Stomach (tissue), 9 donors: ENCODE data around the gene PYROXD2. TPM values are rescaled to one million over a fixed set of nuclear protein-coding genes. Genes with fewer than 3 reads are reported as not detected.

ENCODE experiments used
- DNase-seq, 2 donors: peaks; one replicate each; pipeline versions ENCODE4 v3.0.0 to v3.0.0-alpha.2; 2013 to 2019
- H3K27ac ChIP-seq, 5 donors: fragments of 200-600 bp in 4 of 5; sonication (generic) in 4 of 5; one replicate each; pipeline ENCODE4 v1.5.1; 2013 to 2019; ENCODE audit warnings: mild to moderate bottlenecking in 1 of 5, moderate library complexity in 1 of 5
- H3K27me3 ChIP-seq, 3 donors: fragments of 200-600 bp; sonication (generic); one replicate each; pipeline ENCODE4 v1.5.1; 2017 to 2019; ENCODE audit warnings: mixed run types in 1 of 3
- H3K36me3 ChIP-seq, 4 donors: fragments of 200-600 bp; sonication (generic); 1 replicate in 3 of 4; 2 replicates in 1 of 4; pipeline ENCODE4 v1.5.1; 2016 to 2019
- H3K4me1 ChIP-seq, 4 donors: fragments of 200-600 bp; sonication (generic); one replicate each; pipeline ENCODE4 v1.5.1; 2016 to 2019
- H3K4me3 ChIP-seq, 4 donors: fragments of 200-600 bp; sonication (generic) in 3 of 4; one replicate each; pipeline ENCODE4 v1.5.1; 2016 to 2019; ENCODE audit warnings: mild to moderate bottlenecking in 1 of 4
- H3K9me3 ChIP-seq, 4 donors: fragments of 200-600 bp; sonication (generic); one replicate each; pipeline ENCODE4 v1.5.1; 2016 to 2019
- EP300 ChIP-seq: sonication (generic); formaldehyde crosslinking; IDR thresholded peaks from one replicate; pipeline ENCODE4 v1.6.1; 2017; ENCODE audit warnings: antibody characterized with exemption
- POLR2A ChIP-seq, 4 donors: fragments of 450-650 bp; IDR thresholded peaks; one replicate each; pipeline ENCODE4 v1.6.1; 2016; ENCODE audit warnings: antibody characterized with exemption in 4 of 4, control low read depth in 2 of 4, mild to moderate bottlenecking in 1 of 4, moderate library complexity in 1 of 4
- POLR2AphosphoS5 ChIP-seq, 3 donors: sonication (generic); formaldehyde crosslinking; IDR thresholded peaks; one replicate each; pipeline ENCODE4 v1.6.1; 2016; ENCODE audit warnings: antibody characterized with exemption in 3 of 3
- WGBS, 5 donors: extraction: QIAGEN DNeasy Blood & Tissue Kit in 3 of 5; methylation state at CpG; one replicate each; pipeline versions ENCODE4 v1.1.5 to v1.1.7; 2013 to 2018; 5-methylcytosine and 5-hydroxymethylcytosine counted together
- intact Hi-C: fragments of 100-400 bp; cut with DNase I; formaldehyde crosslinking; loops from one replicate; pipeline ENCODE4 v1.15.1; 2023; ENCODE audit warnings: low total_unique reads
- polyA plus RNA-seq, 3 donors: library from polyadenylated mRNA; stranded (reverse); fragments of 200-250 nt; gene quantifications; one replicate each; pipeline ENCODE4 v1.2.3, GENCODE V29; 2013
- total RNA-seq, 5 donors: library from RNA; depleted of rRNA; stranded (reverse); fragments of >200 nt; gene quantifications; one replicate each; pipeline versions ENCODE4 v1.1.0 to v1.2.3, GENCODE V29; 2014 to 2016
- TF ChIP-seq, protein P1 (sequence below), 7 experiments: fragments of 450-650 bp in 4 of 7; fragments of 200-600 bp in 3 of 7; sonication (generic) in 3 of 7; IDR thresholded peaks; one replicate each; pipeline ENCODE4 v1.5.1; 2016 to 2019; ENCODE audit warnings: antibody characterized with exemption in 7 of 7, control low read depth in 2 of 7, mild to moderate bottlenecking in 1 of 7
- donor health status: healthy with polysubstance abuse.
- donor health status: Bipolar disorder and iron deficiency.
- donor health status: healthy.

The PYROXD2 gene
- total and polyA plus RNA-seq, 8 donors = 2.4 to 33.5 (median 8.3) TPM

DNA sequence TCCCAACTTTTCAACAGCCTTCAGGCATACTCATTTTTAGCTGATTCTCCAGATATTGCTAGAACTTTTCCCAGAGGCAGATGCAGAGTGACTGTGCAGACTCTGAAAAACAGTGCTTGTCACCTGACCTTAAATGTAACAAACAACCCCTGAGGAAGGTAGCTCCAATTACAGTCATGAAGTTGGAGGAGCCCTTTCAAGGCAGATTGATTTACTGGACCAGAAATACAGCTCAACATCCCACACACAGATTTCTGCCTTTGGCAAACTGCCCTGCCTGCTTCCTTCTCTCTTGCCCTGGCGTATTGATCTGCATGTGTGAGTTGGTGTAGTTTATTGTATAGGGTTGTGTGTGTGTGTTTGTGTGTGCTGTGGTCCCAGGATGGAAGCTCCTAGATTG lies 38.5 kb downstream of the PYROXD2 start:
- 65 to 93% (median 76%) methylated on average over 1 of the region's 1 CpG for WGBS, 5 donors
- Histone ChIP-seq H3K27ac (no peak overlapping the region), H3K27me3 (no peaks in the 10 kb centered on the region), H3K36me3 (peaks cover 0 to 10% (median 0%) of the 10 kb centered on the region in 4 donors), H3K4me1 (peaks cover 0 to 11% (median 0%) of the 10 kb centered on the region in 4 donors), H3K9me3 (peaks cover 0 to 6% (median 5%) of the 10 kb centered on the region in 4 donors), H3K4me3 (no peak overlapping the region)
- no peak for TF ChIP-seq POLR2AphosphoS5 (IDR thresholded peaks at IDR 0.05)
- TF ChIP-seq, protein P1, sequence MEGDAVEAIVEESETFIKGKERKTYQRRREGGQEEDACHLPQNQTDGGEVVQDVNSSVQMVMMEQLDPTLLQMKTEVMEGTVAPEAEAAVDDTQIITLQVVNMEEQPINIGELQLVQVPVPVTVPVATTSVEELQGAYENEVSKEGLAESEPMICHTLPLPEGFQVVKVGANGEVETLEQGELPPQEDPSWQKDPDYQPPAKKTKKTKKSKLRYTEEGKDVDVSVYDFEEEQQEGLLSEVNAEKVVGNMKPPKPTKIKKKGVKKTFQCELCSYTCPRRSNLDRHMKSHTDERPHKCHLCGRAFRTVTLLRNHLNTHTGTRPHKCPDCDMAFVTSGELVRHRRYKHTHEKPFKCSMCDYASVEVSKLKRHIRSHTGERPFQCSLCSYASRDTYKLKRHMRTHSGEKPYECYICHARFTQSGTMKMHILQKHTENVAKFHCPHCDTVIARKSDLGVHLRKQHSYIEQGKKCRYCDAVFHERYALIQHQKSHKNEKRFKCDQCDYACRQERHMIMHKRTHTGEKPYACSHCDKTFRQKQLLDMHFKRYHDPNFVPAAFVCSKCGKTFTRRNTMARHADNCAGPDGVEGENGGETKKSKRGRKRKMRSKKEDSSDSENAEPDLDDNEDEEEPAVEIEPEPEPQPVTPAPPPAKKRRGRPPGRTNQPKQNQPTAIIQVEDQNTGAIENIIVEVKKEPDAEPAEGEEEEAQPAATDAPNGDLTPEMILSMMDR (IDR thresholded peaks at IDR 0.05) = no peak
- intact Hi-C loops = no loop called here
- DNase-seq = no peak

DNA sequence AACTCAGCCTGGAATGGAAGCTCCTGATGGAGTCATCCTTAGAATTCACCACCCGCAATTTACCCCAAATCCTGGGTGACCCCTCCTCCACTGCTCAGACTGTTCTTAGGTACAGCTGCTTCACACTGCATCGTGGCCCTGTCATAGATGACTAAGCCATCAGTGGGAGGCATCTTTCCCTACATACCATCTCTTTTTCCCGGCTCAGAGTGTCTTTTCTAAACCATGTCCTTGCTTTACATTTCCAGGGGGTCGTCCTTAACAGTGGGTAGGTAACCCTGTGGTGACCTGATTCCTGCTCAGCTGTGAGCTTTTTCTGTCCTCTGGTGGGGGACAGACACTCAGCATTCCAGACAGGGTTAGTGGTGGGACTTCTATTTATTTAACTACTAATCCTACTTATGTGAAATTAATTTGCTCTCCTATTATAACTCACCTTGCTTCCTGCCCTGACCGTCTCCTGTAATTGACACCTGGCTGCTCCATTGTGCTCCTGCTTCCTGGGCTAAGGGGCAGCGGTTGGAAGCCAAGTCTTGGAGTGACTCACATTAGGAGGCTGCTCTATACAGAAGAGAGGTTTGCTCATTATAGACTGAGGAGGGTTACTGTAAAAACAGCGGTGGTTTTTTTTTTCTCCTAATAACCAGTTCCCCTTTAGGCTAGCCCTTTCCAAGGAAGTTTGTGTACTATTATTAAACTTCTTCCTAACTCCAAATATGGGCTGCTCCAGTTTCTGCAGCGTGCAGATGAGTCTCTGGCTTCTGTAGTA lies 40.6 kb downstream of the PYROXD2 start:
- WGBS, 5 donors = 43 to 49% (median 46%) methylated on average over 8 of the region's 8 CpGs
- H3K27ac ChIP-seq = no peak overlapping the region
- H3K9me3 ChIP-seq = peaks cover 0 to 6% (median 5%) of the 10 kb centered on the region in 4 donors
- no peak for TF ChIP-seq POLR2AphosphoS5 (IDR thresholded peaks at IDR 0.05)
- TF ChIP-seq POLR2A (IDR thresholded peaks at IDR 0.05) = no peak
- TF ChIP-seq, protein P1 (IDR thresholded peaks at IDR 0.05) = no peak
- no peak for TF ChIP-seq EP300
- H3K36me3 ChIP-seq = peaks cover 0 to 9% (median 0%) of the 10 kb centered on the region in 4 donors
- intact Hi-C loops = no loop called here
- DNase-seq = no peak
- H3K4me1 ChIP-seq = peaks cover 0 to 11% (median 0%) of the 10 kb centered on the region in 4 donors
- H3K4me3 ChIP-seq = no peak overlapping the region
- H3K27me3 ChIP-seq = no peaks in the 10 kb centered on the region

DNA sequence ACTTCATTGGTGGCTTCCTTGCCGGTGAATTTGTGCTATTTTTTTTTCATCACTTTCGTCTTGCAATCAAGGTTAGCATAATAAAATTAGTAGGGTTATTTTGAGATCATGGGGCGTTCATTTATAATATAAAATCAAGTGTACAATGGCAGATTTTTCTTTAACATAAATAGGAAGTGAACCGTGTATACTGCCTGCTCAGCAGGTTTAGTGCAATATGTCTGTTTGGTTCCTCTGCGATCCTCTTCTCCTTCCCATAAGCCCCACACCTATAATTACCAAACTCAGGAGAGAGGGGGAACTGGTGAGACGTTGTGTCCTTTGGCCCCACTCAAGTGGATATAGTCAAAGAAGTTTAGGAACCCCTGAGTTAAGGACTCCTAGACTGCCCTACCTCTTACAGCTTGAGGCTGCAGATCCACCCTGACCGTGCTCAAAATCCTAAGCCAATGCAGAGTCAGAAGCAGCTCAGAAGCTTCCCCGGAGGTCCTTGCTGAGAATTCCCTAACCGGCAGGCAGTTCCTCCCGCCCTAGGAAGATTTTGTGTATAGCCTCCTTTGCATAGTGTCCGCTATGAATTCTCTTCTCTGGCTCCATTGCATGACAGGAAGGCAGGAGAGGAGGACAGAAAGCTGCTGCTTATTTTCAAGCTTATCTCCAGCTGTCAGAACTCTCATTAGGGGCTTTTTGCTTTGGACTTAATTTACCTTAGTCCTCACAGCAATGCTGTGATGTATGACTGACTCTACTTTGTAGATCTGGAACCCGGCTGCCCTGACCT lies 41.5 kb downstream of the PYROXD2 start:
- Histone ChIP-seq H3K27ac (no peak overlapping the region), H3K9me3 (peaks cover 0 to 6% (median 5%) of the 10 kb centered on the region in 4 donors), H3K4me1 (peaks cover 0 to 11% (median 0%) of the 10 kb centered on the region in 4 donors), H3K27me3 (no peaks in the 10 kb centered on the region), H3K4me3 (no peak overlapping the region), H3K36me3 (peaks cover 0 to 5% (median 0%) of the 10 kb centered on the region in 4 donors)
- 69 to 76% (median 72%) methylated on average over 12 of the region's 12 CpGs for WGBS, 5 donors
- TF ChIP-seq POLR2A (IDR thresholded peaks at IDR 0.05) (no peak), EP300 (no peak), POLR2AphosphoS5 (IDR thresholded peaks at IDR 0.05) (no peak)
- TF ChIP-seq, protein P1 (IDR thresholded peaks at IDR 0.05) = no peak
- DNase-seq = no peak
- intact Hi-C loops = no loop called here
